AG09319 (cell line): Measurements from ENCODE around the gene PDXP.

Experiments used
- DNase-seq: peaks from one replicate; pipeline ENCODE4 v3.0.0-alpha.2; 2010; ENCODE audit warnings: low read depth; ENCODE audit errors: extremely low read depth
- TF ChIP-seq, protein P1 (sequence below): IDR thresholded peaks from 2 replicates; pipeline ENCODE4 v1.5.1; 2011; ENCODE audit warnings: low read depth, mild to moderate bottlenecking, inconsistent platforms, low read length, moderate library complexity

PDXP gene

DNA sequence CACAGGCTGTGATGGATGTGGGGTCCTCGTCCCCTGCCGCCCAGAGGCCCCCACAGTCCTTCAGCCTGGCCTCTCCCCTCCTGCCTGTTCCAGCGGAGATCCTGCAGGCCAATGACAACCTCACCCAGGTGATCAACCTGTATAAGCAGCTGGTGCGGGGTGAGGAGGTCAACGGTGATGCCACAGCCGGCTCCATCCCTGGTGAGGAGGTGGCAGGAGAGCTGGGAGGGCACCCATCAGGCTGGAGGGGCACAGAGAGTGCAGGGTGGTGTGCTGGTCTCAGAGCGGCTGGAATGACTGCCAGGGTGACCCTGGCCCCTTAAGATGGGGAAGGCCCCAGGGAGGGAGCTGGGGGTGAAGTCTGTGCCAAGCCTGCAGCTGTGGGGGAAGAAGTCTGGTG lies 33.6 kb upstream of the PDXP start:
- TF ChIP-seq, protein P1, sequence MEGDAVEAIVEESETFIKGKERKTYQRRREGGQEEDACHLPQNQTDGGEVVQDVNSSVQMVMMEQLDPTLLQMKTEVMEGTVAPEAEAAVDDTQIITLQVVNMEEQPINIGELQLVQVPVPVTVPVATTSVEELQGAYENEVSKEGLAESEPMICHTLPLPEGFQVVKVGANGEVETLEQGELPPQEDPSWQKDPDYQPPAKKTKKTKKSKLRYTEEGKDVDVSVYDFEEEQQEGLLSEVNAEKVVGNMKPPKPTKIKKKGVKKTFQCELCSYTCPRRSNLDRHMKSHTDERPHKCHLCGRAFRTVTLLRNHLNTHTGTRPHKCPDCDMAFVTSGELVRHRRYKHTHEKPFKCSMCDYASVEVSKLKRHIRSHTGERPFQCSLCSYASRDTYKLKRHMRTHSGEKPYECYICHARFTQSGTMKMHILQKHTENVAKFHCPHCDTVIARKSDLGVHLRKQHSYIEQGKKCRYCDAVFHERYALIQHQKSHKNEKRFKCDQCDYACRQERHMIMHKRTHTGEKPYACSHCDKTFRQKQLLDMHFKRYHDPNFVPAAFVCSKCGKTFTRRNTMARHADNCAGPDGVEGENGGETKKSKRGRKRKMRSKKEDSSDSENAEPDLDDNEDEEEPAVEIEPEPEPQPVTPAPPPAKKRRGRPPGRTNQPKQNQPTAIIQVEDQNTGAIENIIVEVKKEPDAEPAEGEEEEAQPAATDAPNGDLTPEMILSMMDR, result no peak
- no peak for DNase-seq

GRCh38 chr22:37625737-37626136 lies 32.8 kb upstream of the PDXP start:
- TF ChIP-seq, protein P1, result no peak

DNA sequence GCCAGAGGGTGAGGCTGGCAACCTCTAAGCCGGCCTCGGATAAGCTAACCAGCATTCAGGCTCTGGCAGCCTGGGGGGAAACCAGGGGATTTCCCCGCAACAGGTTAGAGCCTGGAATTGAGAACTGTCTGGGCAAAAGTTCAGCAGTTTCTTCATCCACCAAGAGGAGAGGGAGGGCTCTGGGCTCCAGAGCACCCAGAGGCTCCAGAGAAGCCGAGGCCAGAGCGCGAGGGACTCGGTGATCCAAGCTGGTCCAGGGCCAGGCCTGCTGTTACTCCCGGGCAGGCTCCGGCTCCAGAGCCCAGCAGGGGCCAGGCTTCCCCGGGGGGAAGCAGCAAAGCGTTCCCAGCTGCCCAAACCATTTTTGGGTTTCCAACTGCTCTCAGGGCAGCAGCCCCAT lies 32.4 kb upstream of the PDXP start:
- TF ChIP-seq, protein P1, result no peak; the same call in none of the 2 replicates
- DNase-seq, result no peak

More at GRCh38 chr22:37625737-37626136, 32.8 kb upstream of the PDXP start:
- DNase-seq, result no peak

- TF ChIP-seq, protein P1, result no peak
- DNase-seq, result no peak
Observed at GRCh38 chr22:37626556-37627075, 31.9 kb upstream of the PDXP start.

GRCh38 chr22:37627121-37627520 lies 31.4 kb upstream of the PDXP start:
- DNase-seq, result no peak
- TF ChIP-seq, protein P1, result no peak

GRCh38 chr22:37627545-37627944 lies 31.0 kb upstream of the PDXP start:
- DNase-seq, result no peak
- TF ChIP-seq, protein P1, result no peak

- no peak for DNase-seq
- TF ChIP-seq, protein P1, result no peak
Observed at GRCh38 chr22:37628830-37629229, 29.7 kb upstream of the PDXP start.
